SU-DHL-6 (cell line): ENCODE data around the gene ALOXE3.

Experiments used
- H2AFZ ChIP-seq: fragments of 200-600 bp; sonication (generic); 2 replicates; pipeline ENCODE4 v1.6.1; 2014; ENCODE audit warnings: low read depth, mild to moderate bottlenecking, moderate library complexity, mixed read lengths, antibody characterized with exemption, low read length; ENCODE audit not compliant: severe bottlenecking
- H3F3A ChIP-seq: fragments of 200-600 bp; shearing (Covaris generic); 2 replicates; pipeline ENCODE4 v1.6.0; 2016; ENCODE audit warnings: antibody characterized with exemption, mild to moderate bottlenecking; ENCODE audit not compliant: insufficient read depth
- H3K27ac ChIP-seq: fragments of 200-600 bp; sonication (generic); 2 replicates; pipeline ENCODE4 v1.5.1; 2016; ENCODE audit warnings: low read depth, mild to moderate bottlenecking, low read length, moderate library complexity, mixed read lengths
- H3K27me3 ChIP-seq: fragments of 200-600 bp; sonication (generic), shearing (Covaris generic); 2 replicates; pipeline ENCODE4 v1.6.0; 2014; ENCODE audit warnings: mild to moderate bottlenecking, low read length
- H3K36me3 ChIP-seq: fragments of 200-600 bp; sonication (generic); 2 replicates; pipeline ENCODE4 v1.6.1; 2014; ENCODE audit warnings: mild to moderate bottlenecking, low read length, mixed read lengths
- H3K4me2 ChIP-seq: fragments of 300-600, 200-600 bp; shearing (Covaris generic), sonication (generic); 2 replicates; pipeline ENCODE4 v1.6.0; 2014; ENCODE audit warnings: low read length, low read depth, mild to moderate bottlenecking; ENCODE audit not compliant: poor library complexity, severe bottlenecking
- H3K4me3 ChIP-seq: fragments of 200-600 bp; sonication (generic); 2 replicates; pipeline ENCODE4 v1.5.1; 2014; ENCODE audit warnings: antibody characterized with exemption, low read length, mild to moderate bottlenecking, mixed read lengths; ENCODE audit not compliant: insufficient read depth, poor library complexity, severe bottlenecking
- H3K79me2 ChIP-seq: fragments of 200-600 bp; sonication (generic); 2 replicates; pipeline ENCODE4 v1.6.1; 2014; ENCODE audit warnings: mild to moderate bottlenecking, low read length, moderate library complexity; ENCODE audit not compliant: insufficient read depth
- H3K9ac ChIP-seq: fragments of 200-600 bp; sonication (generic); 2 replicates; pipeline ENCODE4 v1.7.0; 2014; ENCODE audit warnings: mild to moderate bottlenecking, low read length
- H3K9me2 ChIP-seq: fragments of 200-600 bp; sonication (generic); replicated peaks from 2 replicates; pipeline ENCODE4 v1.6.1; 2014; ENCODE audit warnings: low read length; ENCODE audit not compliant: insufficient read depth
- H3K9me3 ChIP-seq: fragments of 200-600 bp; sonication (generic); 2 replicates; pipeline ENCODE4 v1.6.1; 2014; ENCODE audit warnings: low read length, mixed read lengths; ENCODE audit not compliant: insufficient read depth
- H4K20me1 ChIP-seq: fragments of 200-600 bp; sonication (generic); 2 replicates; pipeline ENCODE4 v1.6.1; 2014; ENCODE audit warnings: low read depth, mild to moderate bottlenecking, antibody characterized with exemption, low read length, moderate library complexity, mixed read lengths
- EZH2phosphoT487 ChIP-seq: fragments of 200-600 bp; sonication (generic), shearing (Covaris generic); conservative IDR thresholded peaks from 2 replicates; pipeline ENCODE4 v1.6.1; 2018; ENCODE audit warnings: mild to moderate bottlenecking, antibody characterized with exemption, low read length, moderate library complexity, mixed read lengths
- TF ChIP-seq, protein P1 (sequence below): fragments of 200-600 bp; sonication (generic); IDR thresholded peaks from one replicate; pipeline ENCODE4 v1.5.1; 2017; ENCODE audit warnings: antibody characterized with exemption, mild to moderate bottlenecking, low read length, moderate library complexity; ENCODE audit not compliant: insufficient read depth, poor library complexity, severe bottlenecking

The ALOXE3 gene

DNA sequence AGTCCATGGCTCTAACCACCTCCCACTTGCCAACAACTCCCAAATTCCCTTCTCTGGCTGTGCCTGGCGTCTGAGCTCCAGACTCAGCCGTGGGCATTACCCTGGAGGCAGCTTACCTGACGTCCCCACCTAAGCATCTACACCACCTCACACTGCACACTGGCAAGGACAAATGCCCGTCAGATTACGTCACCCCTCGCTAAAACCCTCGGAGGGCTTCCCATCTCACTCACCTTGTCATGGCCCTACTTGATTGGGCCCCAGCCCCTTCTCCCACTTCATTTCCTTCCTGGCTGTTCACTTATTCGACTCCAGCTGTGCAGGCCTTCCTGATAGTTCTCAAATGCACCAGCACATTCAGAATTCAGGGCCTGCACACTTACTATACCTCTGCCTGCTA, 13.4 kb downstream of the ALOXE3 start:
- no peaks in the 10 kb centered on the region for H3K9me3 ChIP-seq
- H3K9me2 ChIP-seq: no peaks in the 10 kb centered on the region
- no peak overlapping the region for H3K4me3 ChIP-seq

DNA sequence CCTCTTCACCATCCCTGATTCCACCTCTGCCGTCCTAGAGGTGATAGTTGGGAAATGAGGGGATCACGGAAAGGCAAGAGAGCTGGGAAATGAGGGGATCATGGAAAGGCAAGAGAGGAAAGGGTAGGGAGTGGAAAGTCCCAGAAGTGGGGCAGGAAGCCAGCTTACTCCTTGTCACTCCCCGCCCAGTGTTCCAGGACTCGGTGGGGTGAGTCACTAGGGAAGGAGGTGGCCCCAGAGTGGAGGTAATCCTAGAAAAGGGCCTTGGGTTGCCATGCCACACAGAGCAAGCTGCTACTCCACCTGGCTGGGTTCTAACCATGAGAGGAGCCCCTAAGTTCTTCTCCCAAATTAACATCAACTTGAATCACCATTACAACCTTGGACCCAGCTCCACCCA, 14.8 kb downstream of the ALOXE3 start:
- no peaks in the 10 kb centered on the region for H4K20me1 ChIP-seq

More for the DNA sequence above, 13.4 kb downstream of the ALOXE3 start:
- TF ChIP-seq, protein P1, sequence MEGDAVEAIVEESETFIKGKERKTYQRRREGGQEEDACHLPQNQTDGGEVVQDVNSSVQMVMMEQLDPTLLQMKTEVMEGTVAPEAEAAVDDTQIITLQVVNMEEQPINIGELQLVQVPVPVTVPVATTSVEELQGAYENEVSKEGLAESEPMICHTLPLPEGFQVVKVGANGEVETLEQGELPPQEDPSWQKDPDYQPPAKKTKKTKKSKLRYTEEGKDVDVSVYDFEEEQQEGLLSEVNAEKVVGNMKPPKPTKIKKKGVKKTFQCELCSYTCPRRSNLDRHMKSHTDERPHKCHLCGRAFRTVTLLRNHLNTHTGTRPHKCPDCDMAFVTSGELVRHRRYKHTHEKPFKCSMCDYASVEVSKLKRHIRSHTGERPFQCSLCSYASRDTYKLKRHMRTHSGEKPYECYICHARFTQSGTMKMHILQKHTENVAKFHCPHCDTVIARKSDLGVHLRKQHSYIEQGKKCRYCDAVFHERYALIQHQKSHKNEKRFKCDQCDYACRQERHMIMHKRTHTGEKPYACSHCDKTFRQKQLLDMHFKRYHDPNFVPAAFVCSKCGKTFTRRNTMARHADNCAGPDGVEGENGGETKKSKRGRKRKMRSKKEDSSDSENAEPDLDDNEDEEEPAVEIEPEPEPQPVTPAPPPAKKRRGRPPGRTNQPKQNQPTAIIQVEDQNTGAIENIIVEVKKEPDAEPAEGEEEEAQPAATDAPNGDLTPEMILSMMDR: no peak
- no peak for TF ChIP-seq EZH2phosphoT487
- Histone ChIP-seq H4K20me1 (no peaks in the 10 kb centered on the region), H3K79me2 (no peaks in the 10 kb centered on the region), H3K9ac (no peak overlapping the region), H3K27me3 (no peaks in the 10 kb centered on the region), H3K36me3 (no peaks in the 10 kb centered on the region), H3K27ac (no peak overlapping the region), H2AFZ (no peak overlapping the region), H3F3A (no peaks in the 10 kb centered on the region), H3K4me2 (no peak overlapping the region)

GRCh38 chr17:8101721-8102120, 16.6 kb downstream of the ALOXE3 start:
- Histone ChIP-seq H3K9me3 (no peaks in the 10 kb centered on the region), H3F3A (no peaks in the 10 kb centered on the region), H3K4me2 (no peak overlapping the region), H2AFZ (no peak overlapping the region), H3K27me3 (no peaks in the 10 kb centered on the region), H3K4me3 (no peak overlapping the region), H3K27ac (no peak overlapping the region), H4K20me1 (no peaks in the 10 kb centered on the region), H3K36me3 (no peaks in the 10 kb centered on the region), H3K9me2 (no peaks in the 10 kb centered on the region), H3K79me2 (no peaks in the 10 kb centered on the region), H3K9ac (no peak overlapping the region)
- TF ChIP-seq EZH2phosphoT487: no peak
- TF ChIP-seq, protein P1: no peak

More for the DNA sequence above, 14.8 kb downstream of the ALOXE3 start:
- no peaks in the 10 kb centered on the region for H3K9me2 ChIP-seq
- no peak overlapping the region for H3K27ac ChIP-seq
- no peaks in the 10 kb centered on the region for H3K36me3 ChIP-seq
- no peak for TF ChIP-seq EZH2phosphoT487
- TF ChIP-seq, protein P1: no peak
- no peak overlapping the region for H3K4me2 ChIP-seq
- no peak overlapping the region for H2AFZ ChIP-seq
- H3K9ac ChIP-seq: no peak overlapping the region
- H3K9me3 ChIP-seq: no peaks in the 10 kb centered on the region
- H3K27me3 ChIP-seq: no peaks in the 10 kb centered on the region
- H3K4me3 ChIP-seq: no peak overlapping the region
- H3F3A ChIP-seq: no peaks in the 10 kb centered on the region
- no peaks in the 10 kb centered on the region for H3K79me2 ChIP-seq
